GM11168 (cell line): ENCODE data around the gene TMEM63B.
"Not testable (repeated sequence)": the region's sequence is repeated elsewhere in the genome, so short reads cannot be mapped to it uniquely, and the experiment has no call there.

ENCODE experiments used
- in situ Hi-C: fragments of 300-500 bp; cut with MboI; formaldehyde crosslinking; loops from one replicate; pipeline ENCODE4 v1.12.0; 2022; ENCODE audit warnings: low sequenced_read_pairs; ENCODE audit not compliant: unreplicated experiment

The TMEM63B gene

GRCh38 chr6:44135173-44135758 lies 7.9 kb downstream of the TMEM63B start:
- in situ Hi-C loops: no loop called here

- in situ Hi-C loops: no loop called here
Measured at GRCh38 chr6:44135875-44136274, 8.5 kb downstream of the TMEM63B start.

DNA sequence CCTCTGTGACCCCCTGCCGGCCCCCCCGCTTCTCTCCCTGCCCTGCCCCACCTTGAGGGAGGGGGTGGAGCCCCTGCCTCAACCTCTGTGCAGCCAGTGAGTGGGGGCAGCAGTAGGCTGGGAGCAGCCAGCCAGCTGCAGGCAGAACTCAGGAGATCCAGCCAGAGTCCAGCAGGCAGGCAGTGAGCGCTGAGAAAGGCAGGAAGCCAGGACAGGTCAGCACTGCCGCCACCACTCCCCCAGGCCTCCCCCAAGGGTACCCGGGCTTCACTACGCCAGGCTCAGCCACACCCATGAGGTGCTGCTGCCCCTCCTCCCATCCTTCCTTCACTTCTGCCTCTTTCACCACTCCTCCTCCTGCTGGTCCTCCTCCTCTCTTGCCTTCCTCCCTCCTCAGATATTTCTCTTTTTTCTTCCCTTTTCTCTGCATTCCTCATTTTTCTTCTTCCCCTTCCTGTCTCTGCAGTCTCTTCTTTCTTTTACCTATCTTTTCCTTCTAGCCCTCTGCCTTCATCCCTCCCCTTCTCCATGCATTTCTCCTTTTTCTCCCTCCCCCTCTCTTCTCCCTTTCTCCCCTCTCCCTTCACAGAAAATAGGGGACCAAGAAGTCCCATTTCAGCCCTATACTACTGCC lies 11.5 kb downstream of the TMEM63B start:
- in situ Hi-C loops: no loop called here

DNA sequence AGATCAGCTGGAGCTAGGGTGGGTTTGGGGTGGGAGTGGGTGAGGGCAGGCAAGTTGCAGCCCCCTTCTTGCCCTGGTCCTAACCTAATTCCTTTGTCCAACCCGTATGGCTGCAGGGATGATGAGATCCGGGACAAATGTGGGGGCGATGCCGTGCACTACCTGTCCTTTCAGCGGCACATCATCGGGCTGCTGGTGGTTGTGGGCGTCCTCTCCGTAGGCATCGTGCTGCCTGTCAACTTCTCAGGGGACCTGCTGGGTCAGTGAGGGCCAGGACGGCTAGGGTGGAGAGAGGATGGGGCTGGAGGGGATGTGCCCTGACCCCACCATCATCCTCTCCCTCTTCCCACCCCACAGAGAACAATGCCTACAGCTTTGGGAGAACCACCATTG lies 12.0 kb downstream of the TMEM63B start:
- in situ Hi-C loops: no loop called here

- in situ Hi-C loops: no loop called here
Measured at GRCh38 chr6:44142835-44143234, 15.5 kb downstream of the TMEM63B start.

DNA sequence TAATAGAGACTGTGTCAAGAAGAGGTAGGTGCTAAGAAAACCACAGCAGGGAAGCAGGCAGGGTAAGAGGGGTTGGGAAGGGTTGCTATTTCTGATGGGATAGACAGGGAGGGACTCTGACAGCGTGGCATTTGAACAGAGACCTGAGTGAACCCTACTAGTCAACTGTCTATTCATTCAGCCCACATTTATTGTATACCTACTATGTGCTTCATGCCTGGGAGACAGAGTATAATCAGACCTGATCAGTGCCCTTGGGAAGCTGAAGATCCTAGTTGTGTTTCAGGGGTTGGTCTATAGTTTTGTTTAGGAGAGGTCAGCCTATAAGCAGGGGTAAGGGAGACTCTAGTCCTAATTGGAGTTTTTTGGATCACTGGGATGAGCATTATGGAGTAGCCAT lies 16.4 kb downstream of the TMEM63B start:
- in situ Hi-C loops: no loop called here

- in situ Hi-C loops: not testable (repeated sequence)
Measured at GRCh38 chr6:44144536-44144935, 17.2 kb downstream of the TMEM63B start.

- in situ Hi-C loops: no loop called here
Measured at GRCh38 chr6:44145839-44146238, 18.5 kb downstream of the TMEM63B start.

DNA sequence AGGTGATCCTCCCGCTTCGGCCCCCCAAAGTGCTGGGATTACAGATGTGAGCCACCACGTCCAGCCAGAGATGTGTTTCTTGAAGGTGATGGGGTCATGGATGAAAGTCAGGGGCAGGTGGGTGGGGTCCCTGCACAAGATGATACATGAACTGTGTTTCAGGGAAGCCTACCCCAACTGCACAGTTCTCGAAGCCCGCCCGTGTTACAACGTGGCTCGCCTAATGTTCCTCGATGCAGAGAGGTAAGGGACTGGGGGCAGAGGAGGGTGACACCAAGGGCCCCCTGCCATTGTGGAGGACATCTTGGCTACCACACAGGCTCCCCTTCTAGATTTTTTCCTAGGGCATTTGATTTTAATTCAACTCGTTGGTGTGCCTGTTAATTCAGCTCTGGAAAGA lies 19.3 kb downstream of the TMEM63B start:
- in situ Hi-C loops: no loop called here

DNA sequence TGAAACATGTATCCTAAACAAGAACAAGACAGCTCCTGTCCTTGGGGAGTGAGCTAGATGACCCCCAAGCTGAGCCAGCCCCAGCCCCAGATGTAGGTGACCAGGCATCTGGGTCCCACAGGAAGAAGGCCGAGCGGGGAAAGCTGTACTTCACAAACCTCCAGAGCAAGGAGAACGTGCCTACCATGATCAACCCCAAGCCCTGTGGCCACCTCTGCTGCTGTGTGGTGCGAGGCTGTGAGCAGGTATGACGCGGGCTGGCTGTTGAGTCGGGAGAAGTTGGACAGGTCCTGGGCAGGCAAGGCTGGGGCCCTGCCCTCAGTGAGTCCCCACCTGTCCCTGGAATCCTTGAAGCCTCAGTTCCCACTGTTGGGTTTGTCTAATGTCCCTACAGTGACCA lies 19.9 kb downstream of the TMEM63B start:
- in situ Hi-C loops: no loop called here

- in situ Hi-C loops: no loop called here
Measured at GRCh38 chr6:44148306-44148705, 21.0 kb downstream of the TMEM63B start.

GRCh38 chr6:44149369-44150012 lies 22.1 kb downstream of the TMEM63B start:
- in situ Hi-C loops: loop anchor here (5.0 kb wide), 1 partner anchor 47 kb away; no protein-coding TSS in a partner anchor

DNA sequence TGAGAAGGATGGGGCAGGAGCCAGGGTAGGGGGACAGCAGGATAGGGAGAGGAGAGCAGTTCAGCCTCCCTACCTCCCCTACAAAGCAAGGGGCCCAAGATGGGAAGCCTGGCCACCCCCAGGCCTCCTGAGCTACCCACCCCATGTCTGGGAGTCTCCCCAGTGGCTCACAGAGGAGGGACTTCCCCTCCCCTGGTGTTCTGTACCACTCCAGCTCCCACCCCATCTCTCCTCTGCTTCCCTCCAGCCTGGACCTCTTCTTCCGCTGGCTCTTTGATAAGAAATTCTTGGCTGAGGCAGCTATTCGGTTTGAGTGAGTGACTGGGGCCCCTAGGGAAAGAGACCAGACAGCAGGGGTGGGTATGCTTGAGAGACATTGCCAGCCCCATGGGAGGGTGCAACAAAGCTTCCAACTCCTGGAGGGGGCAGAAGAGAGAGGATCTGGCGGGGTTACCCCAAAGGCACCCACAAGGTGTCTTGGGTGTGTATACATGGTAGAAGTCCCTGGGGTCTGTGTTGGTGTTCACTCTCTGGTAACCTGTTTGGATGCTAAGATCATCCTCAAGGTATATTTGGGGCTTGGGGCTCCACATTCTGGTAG lies 23.1 kb downstream of the TMEM63B start:
- in situ Hi-C loops: loop anchor here (5.0 kb wide), 1 partner anchor 48 kb away; no protein-coding TSS in a partner anchor

DNA sequence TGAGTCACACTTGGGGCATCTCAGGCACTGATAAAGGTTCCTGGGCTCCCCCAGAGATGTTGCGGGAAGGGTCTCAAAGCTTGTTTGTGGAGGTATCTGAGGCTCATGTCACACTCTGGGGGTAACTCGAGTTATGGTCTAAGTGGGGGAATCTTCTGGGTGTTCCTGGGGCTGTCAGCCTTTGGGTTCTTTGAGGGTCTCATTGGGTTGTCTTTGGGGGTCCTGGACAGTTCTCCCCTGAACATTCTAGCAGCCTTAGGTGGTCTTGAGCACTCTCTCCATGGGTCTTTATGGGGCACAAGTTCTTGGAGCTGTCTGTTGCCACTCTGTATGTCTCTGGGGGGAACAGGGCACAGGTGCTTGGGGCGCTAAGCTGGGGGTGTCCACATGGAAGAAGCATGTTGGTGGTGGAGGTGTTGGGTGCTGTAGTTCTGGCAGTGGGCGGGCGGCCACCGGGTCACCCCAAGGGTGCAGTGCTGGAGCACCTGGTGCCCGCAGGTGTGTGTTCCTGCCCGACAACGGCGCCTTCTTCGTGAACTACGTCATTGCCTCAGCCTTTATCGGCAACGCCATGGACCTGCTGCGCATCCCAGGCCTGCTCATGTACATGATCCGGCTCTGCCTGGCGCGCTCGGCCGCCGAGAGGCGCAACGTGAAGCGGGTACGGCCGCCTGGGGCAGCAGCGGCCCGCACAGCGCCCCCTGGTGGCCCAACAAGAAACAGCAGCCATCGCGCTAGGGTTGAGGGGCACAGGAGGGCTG lies 24.2 kb downstream of the TMEM63B start:
- in situ Hi-C loops: loop anchor here (5.0 kb wide), 1 partner anchor 49 kb away; no protein-coding TSS in a partner anchor

DNA sequence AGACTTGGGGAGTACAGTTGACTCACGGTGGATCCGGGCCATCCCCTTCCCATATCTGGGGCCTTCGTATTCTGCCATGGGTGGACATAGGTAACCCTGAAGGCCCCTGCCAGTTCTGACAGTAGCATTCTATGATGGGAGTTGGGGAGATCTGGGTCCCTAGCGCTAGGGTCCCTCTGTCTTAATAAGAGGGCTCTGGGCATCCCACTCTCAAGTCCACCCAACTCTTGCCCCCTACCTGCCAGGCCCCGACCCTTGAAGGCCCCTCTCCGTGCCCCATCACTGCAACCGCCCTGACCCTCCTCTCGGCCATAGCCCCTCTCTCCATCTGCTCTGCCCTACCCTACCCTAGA lies 24.7 kb downstream of the TMEM63B start:
- in situ Hi-C loops: loop anchor here (5.0 kb wide), 1 partner anchor 50 kb away; no protein-coding TSS in a partner anchor

GRCh38 chr6:44152533-44152932 lies 25.2 kb downstream of the TMEM63B start:
- in situ Hi-C loops: loop anchor here (5.0 kb wide), 1 partner anchor 50 kb away; no protein-coding TSS in a partner anchor

DNA sequence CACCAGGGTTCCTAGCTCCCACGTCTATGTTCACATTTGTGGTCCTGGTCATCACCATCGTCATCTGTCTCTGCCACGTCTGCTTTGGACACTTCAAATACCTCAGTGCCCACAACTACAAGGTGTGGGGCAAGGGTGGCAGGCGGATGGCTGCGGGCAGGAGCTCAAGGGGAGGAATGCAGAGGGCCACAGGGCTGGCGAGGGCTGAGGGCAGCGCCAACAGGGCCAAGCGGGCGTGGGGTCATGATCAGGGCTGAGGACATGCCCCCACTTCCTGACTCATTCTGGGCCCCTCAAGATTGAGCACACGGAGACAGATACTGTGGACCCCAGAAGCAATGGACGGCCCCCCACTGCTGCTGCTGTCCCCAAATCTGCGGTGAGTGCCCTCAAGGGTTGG lies 26.7 kb downstream of the TMEM63B start:
- in situ Hi-C loops: loop anchor here (5.0 kb wide), 1 partner anchor 52 kb away; no protein-coding TSS in a partner anchor

- in situ Hi-C loops: no loop called here
Measured at GRCh38 chr6:44156494-44157151, 29.3 kb downstream of the TMEM63B start.

GRCh38 chr6:44157152-44157521 lies 29.8 kb downstream of the TMEM63B start:
- in situ Hi-C loops: no loop called here

GRCh38 chr6:44158770-44159228 lies 31.4 kb downstream of the TMEM63B start, which contains the start of gene CAPN11:
CAPN11 (plus strand) TSS chr6:44158820; CDS start chr6:44158849, 29 bp downstream.
- in situ Hi-C loops: no loop called here
